Thyroid gland (tissue), 4 donors: ENCODE measurements around the gene OTULIN. TPM values are rescaled to one million over a fixed set of nuclear protein-coding genes. Genes with fewer than 3 reads are reported as not detected.
A peak's percentile ranks its signal among the peaks of the same experiment; 100 is the strongest.

Experiments
- DNase-seq, 2 donors: peaks; one replicate each; pipeline ENCODE4 v3.0.0-alpha.2; 2019
- H3K27ac ChIP-seq, 3 donors: fragments of 200-600 bp; sonication (generic); 1 replicate in 2 of 3; 2 replicates in 1 of 3; pipeline ENCODE4 v1.5.1; 2016 to 2019; ENCODE audit warnings: mild to moderate bottlenecking in 1 of 3, moderate library complexity in 1 of 3
- H3K27me3 ChIP-seq: fragments of 200-600 bp; sonication (generic); one replicate; pipeline ENCODE4 v1.5.1; 2019
- H3K36me3 ChIP-seq, 2 donors: fragments of 200-600 bp; sonication (generic); one replicate each; pipeline ENCODE4 v1.5.1; 2016 to 2019
- H3K4me1 ChIP-seq, 2 donors: fragments of 200-600 bp; sonication (generic); one replicate each; pipeline ENCODE4 v1.5.1; 2017 to 2019
- H3K4me3 ChIP-seq, 3 donors: fragments of 200-600 bp; sonication (generic); replicated peaks in 1 of 3; 1 replicate in 2 of 3; 2 replicates in 1 of 3; pipeline ENCODE4 v1.5.1; 2016; ENCODE audit warnings: mild to moderate bottlenecking in 1 of 3
- H3K9me3 ChIP-seq: fragments of 200-600 bp; sonication (generic); one replicate; pipeline ENCODE4 v1.5.1; 2017
- POLR2A ChIP-seq, 2 donors: fragments of 450-650 bp; IDR thresholded peaks; one replicate each; pipeline ENCODE4 v1.6.1; 2017; ENCODE audit warnings: antibody characterized with exemption in 2 of 2, mild to moderate bottlenecking in 2 of 2, moderate library complexity in 1 of 2
- WGBS, 2 donors: methylation state at CpG; one replicate each; pipeline ENCODE4 v1.1.5; 2017; 5-methylcytosine and 5-hydroxymethylcytosine counted together
- intact Hi-C: fragments of 100-400 bp; cut with DNase I; formaldehyde crosslinking; loops from one replicate; pipeline ENCODE4 v1.15.1; 2023
- total RNA-seq, 4 donors: library from RNA; depleted of rRNA; stranded (reverse); fragments of >200 nt; gene quantifications; one replicate each; pipeline ENCODE4 v1.2.3, GENCODE V29; 2016
- TF ChIP-seq, protein P1 (sequence below), 6 experiments: fragments of 200-600 bp in 3 of 6; fragments of 450-650 bp in 3 of 6; sonication (generic) in 3 of 6; IDR thresholded peaks; one replicate each; pipeline ENCODE4 v1.5.1; 2016 to 2019; ENCODE audit warnings: antibody characterized with exemption in 6 of 6, mild to moderate bottlenecking in 2 of 6, inconsistent platforms in 1 of 6, moderate library complexity in 1 of 6

OTULIN gene
- total RNA-seq, 4 donors from 2014 or later = 18.0 to 42.7 (median 30.7) TPM

DNA sequence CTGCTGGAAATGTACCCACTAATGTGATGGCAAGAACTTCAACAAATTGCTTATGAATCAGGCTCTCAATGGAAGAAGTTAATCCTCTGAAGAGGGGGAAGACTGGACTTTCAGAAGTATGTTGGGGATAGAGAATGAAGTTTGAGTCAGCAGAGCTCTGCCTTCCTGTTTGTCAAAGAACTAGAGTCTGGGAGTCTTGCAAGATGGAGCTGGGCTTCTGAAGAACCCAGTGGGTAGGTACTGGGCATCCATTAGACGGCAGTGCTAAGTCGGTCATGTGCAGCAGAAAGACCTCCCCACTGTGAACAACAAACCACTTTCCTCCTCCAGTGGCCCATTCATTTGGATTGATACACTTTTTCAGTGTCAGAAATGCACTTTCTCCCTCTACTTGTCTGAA lies 34.6 kb downstream of the OTULIN start:
- H3K9me3 ChIP-seq = no peaks in the 10 kb centered on the region
- peaks cover 25 to 30% of the 10 kb centered on the region in 2 donors for H3K4me1 ChIP-seq
- peak overlapping the region; percentile 34 to 83 (median 49) for H3K27ac ChIP-seq
- peaks cover 0 to 1% of the 10 kb centered on the region in 2 donors for H3K36me3 ChIP-seq
- intact Hi-C loops = no loop called here
- H3K4me3 ChIP-seq = no peak overlapping the region
- DNase-seq = no peak
- H3K27me3 ChIP-seq = no peaks in the 10 kb centered on the region
- TF ChIP-seq, protein P1, sequence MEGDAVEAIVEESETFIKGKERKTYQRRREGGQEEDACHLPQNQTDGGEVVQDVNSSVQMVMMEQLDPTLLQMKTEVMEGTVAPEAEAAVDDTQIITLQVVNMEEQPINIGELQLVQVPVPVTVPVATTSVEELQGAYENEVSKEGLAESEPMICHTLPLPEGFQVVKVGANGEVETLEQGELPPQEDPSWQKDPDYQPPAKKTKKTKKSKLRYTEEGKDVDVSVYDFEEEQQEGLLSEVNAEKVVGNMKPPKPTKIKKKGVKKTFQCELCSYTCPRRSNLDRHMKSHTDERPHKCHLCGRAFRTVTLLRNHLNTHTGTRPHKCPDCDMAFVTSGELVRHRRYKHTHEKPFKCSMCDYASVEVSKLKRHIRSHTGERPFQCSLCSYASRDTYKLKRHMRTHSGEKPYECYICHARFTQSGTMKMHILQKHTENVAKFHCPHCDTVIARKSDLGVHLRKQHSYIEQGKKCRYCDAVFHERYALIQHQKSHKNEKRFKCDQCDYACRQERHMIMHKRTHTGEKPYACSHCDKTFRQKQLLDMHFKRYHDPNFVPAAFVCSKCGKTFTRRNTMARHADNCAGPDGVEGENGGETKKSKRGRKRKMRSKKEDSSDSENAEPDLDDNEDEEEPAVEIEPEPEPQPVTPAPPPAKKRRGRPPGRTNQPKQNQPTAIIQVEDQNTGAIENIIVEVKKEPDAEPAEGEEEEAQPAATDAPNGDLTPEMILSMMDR (IDR thresholded peaks at IDR 0.05) = no peak
- no peak for TF ChIP-seq POLR2A (IDR thresholded peaks at IDR 0.05)
- 87 to 93% methylated on average over 2 of the region's 2 CpGs for WGBS, 2 donors

DNA sequence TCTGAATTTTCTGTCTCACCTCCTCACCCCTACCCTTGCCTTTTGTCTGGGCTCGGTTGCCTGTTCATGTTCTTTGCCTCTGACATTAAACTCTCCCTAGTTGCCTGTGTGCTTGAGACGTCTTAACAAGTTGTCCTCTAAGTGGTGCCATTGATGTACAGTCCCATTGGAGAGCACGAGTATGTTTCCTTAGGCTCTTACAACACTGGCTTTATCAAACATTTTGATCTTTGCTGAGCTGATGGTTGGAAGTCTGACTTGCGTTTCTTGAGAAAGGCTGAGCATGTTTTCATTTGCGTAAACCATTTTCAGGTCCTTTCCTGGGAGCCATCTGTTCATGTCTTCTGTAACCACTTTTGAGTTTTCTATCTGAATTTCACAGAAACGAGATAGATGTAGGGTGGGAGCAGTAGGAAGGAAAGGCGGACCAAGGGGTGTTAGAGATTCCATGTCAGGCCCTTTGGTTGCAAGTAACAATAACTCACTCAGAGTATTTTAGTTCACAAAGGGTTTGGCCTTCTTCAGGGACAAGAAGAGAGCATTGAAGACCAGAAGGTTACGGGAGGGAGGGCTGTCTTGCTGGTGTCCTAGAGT lies 35.4 kb downstream of the OTULIN start:
- Histone ChIP-seq H3K27ac (no peak overlapping the region), H3K27me3 (no peaks in the 10 kb centered on the region), H3K36me3 (no peaks in the 10 kb centered on the region), H3K4me1 (peaks cover 25 to 30% of the 10 kb centered on the region in 2 donors), H3K9me3 (no peaks in the 10 kb centered on the region), H3K4me3 (no peak overlapping the region)
- TF ChIP-seq, protein P1 (IDR thresholded peaks at IDR 0.05) = no peak
- TF ChIP-seq POLR2A (IDR thresholded peaks at IDR 0.05) = no peak
- WGBS, 2 donors = 77 to 88% methylated on average over 8 of the region's 8 CpGs
- intact Hi-C loops = no loop called here
- no peak for DNase-seq

DNA sequence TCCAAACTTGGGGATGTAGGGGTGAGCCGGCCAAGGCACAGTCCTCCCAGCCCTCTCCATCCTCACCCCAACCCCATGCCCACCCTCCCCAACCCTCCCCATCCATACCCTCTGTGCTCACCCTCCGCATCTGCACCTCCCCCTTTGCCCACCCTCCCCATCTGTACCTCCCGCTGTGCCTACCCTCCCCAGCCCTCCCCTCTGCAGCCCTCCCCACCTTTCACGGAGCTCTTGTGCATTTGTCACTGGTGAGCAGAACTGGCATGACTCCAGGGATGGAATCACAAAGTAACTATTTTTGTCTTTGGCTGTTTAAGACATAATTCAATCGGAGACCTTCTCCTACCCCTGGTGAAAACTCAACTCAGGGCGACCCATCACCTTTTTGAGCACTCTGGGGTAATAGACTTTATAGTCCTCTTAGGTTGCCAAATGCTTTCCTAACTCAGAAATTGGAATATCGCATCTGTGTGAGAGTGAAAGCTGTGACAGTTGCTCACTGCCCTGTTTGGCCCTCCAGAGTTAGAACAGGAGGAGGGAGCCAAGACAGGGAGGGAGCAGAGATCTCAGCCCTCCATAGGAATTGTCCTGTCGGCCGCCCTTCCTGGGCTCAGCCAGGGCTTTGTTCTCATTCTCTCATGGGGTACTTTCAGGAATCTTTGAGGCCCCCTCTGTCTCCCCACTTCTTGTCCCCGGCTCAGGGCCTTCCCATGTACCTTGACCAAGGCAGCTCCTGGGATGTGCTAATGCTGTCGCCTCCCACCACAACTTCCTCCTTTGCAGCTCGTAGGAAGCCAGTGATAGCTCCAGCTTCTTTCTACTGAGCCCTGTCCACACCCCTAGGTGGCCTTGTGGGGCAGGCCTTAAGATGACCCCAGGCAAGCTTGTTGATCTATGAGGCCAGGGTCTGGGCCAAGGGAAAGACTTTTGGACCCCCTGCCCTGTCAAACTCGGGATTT lies 36.2 kb downstream of the OTULIN start:
- DNase-seq = no peak
- WGBS, 2 donors = 74 to 81% methylated on average over 13 of the region's 13 CpGs
- Histone ChIP-seq H3K4me1 (peaks cover 25 to 30% of the 10 kb centered on the region in 2 donors), H3K27ac (no peak overlapping the region), H3K9me3 (no peaks in the 10 kb centered on the region), H3K36me3 (no peaks in the 10 kb centered on the region), H3K27me3 (no peaks in the 10 kb centered on the region), H3K4me3 (no peak overlapping the region)
- TF ChIP-seq, protein P1 (IDR thresholded peaks at IDR 0.05) = no peak
- no peak for TF ChIP-seq POLR2A (IDR thresholded peaks at IDR 0.05)
- intact Hi-C loops = no loop called here

- Histone ChIP-seq H3K36me3 (no peaks in the 10 kb centered on the region), H3K4me1 (peaks cover 27 to 29% of the 10 kb centered on the region in 2 donors), H3K27ac (no peak overlapping the region), H3K9me3 (no peaks in the 10 kb centered on the region), H3K27me3 (no peaks in the 10 kb centered on the region), H3K4me3 (no peak overlapping the region)
- WGBS, 2 donors = 95 to 96% methylated on average over 10 of the region's 10 CpGs
- no peak for DNase-seq
- no peak for TF ChIP-seq POLR2A (IDR thresholded peaks at IDR 0.05)
- TF ChIP-seq, protein P1 (IDR thresholded peaks at IDR 0.05) = no peak
- intact Hi-C loops = no loop called here
Measured at GRCh38 chr5:14701556-14701955, 37.0 kb downstream of the OTULIN start.
